Lower lobe of right lung (tissue), 2 donors: ENCODE measurements around the gene SLC36A1. TPM values are rescaled to one million over a fixed set of nuclear protein-coding genes. Genes with fewer than 3 reads are reported as not detected.

Experiments
- ATAC-seq, 2 donors: fragments of 200-7000 bp; cut with Tn5 transposase; one replicate each; pipeline ENCODE4 v1.9.1; 2020 to 2022; ENCODE audit warnings: mild to moderate bottlenecking in 2 of 2, moderate library complexity in 2 of 2
- DNase-seq: peaks from one replicate; pipeline ENCODE4 v3.0.0-alpha.2; 2020
- H3K27ac ChIP-seq: fragments of 200-600 bp; one replicate; pipeline ENCODE4 v1.8.0; 2022
- H3K27me3 ChIP-seq: fragments of 200-600 bp; one replicate; pipeline ENCODE4 v1.8.0; 2022; ENCODE audit warnings: low read depth
- H3K36me3 ChIP-seq: fragments of 200-600 bp; one replicate; pipeline ENCODE4 v1.8.0; 2022; ENCODE audit warnings: mild to moderate bottlenecking
- H3K4me1 ChIP-seq: fragments of 200-600 bp; one replicate; pipeline ENCODE4 v1.8.0; 2022
- H3K4me3 ChIP-seq: fragments of 200-600 bp; one replicate; pipeline ENCODE4 v1.8.0; 2022; ENCODE audit warnings: mild to moderate bottlenecking
- H3K9me3 ChIP-seq: fragments of 200-600 bp; one replicate; pipeline ENCODE4 v1.8.0; 2022
- intact Hi-C: fragments of 100-400 bp; cut with DNase I; formaldehyde crosslinking; loops from one replicate; pipeline ENCODE4 v1.11.0; 2022
- total RNA-seq: library from RNA; stranded (reverse); fragmentation: NEBNext Ultra II Directional; extraction: Animal tissue kit (Norgen Biotek cat#: 25700); gene quantifications from one replicate; pipeline ENCODE4 v1.2.1, GENCODE V29; 2021
- TF ChIP-seq, protein P1 (sequence below): fragments of 200-600 bp; IDR thresholded peaks from one replicate; pipeline ENCODE4 v1.8.0; 2022; ENCODE audit warnings: antibody characterized with exemption, mild to moderate bottlenecking
- donor health status: DM: no; HTN: yes; CAD: no; lungs with severe emphysema.

The SLC36A1 gene
- total RNA-seq, 1 donor from 2014 or later: 11.5 TPM

DNA sequence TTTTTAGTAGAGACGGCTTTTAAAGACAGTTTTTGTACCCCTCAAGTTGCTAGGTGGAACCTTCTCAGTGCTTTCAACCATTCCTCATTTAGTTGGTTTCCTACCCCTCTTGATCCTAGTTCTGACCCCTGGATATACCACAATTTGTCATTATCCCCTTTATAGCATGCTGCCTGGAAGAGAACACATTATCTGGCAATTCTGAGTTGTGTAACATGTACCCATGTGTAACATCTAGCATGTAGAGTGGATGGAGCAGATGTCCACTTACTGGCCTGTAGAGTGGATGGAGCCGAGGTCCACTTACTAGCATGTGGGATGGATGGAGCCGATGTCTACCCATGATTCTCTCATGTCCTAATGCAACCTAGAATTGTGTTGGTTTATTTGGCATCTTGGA is 7.5 kb downstream of the SLC36A1 start:
- H3K36me3 ChIP-seq: peaks cover 12% of the 10 kb centered on the region
- TF ChIP-seq, protein P1, sequence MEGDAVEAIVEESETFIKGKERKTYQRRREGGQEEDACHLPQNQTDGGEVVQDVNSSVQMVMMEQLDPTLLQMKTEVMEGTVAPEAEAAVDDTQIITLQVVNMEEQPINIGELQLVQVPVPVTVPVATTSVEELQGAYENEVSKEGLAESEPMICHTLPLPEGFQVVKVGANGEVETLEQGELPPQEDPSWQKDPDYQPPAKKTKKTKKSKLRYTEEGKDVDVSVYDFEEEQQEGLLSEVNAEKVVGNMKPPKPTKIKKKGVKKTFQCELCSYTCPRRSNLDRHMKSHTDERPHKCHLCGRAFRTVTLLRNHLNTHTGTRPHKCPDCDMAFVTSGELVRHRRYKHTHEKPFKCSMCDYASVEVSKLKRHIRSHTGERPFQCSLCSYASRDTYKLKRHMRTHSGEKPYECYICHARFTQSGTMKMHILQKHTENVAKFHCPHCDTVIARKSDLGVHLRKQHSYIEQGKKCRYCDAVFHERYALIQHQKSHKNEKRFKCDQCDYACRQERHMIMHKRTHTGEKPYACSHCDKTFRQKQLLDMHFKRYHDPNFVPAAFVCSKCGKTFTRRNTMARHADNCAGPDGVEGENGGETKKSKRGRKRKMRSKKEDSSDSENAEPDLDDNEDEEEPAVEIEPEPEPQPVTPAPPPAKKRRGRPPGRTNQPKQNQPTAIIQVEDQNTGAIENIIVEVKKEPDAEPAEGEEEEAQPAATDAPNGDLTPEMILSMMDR: no peak
- DNase-seq: no peak
- no peaks in the 10 kb centered on the region for H3K4me1 ChIP-seq
- H3K27ac ChIP-seq: no peak overlapping the region
- H3K27me3 ChIP-seq: no peaks in the 10 kb centered on the region
- no peak for ATAC-seq
- H3K9me3 ChIP-seq: no peaks in the 10 kb centered on the region
- intact Hi-C loops: no loop called here
- H3K4me3 ChIP-seq: no peak overlapping the region

DNA sequence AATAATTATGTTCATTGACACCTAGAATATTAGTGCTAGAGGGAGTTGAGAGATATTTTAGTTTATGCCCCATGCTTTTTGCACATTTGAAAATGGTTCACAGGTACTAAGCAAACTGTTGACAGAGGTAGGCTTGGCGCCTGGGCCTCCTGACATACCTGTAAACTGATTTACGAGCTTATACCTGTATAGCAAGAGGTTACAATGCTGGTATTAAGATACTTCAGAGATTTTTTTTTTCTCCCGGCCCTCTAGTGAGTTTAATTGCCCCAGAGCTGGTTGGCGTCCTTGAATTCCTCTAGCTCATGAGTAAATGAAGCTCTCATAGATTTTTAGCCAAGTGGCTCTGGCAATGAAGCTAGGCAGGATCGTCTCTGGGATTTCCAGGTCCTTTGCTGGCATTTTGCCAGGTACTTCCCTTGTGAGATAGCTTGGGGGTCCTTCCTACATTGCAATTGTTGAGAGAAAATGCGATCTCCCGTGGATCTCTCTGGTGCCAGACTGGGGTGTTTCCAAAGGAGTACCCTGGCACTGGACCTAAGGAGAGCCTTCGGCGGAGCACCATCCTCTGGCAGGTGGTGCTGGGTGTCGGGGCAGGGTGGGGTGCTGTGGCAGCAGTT is 9.0 kb downstream of the SLC36A1 start:
- H3K27me3 ChIP-seq: no peaks in the 10 kb centered on the region
- H3K4me1 ChIP-seq: no peaks in the 10 kb centered on the region
- intact Hi-C loops: no loop called here
- ATAC-seq (no peak), DNase-seq (no peak)
- no peak overlapping the region for H3K27ac ChIP-seq
- no peaks in the 10 kb centered on the region for H3K9me3 ChIP-seq
- TF ChIP-seq, protein P1: no peak
- no peak overlapping the region for H3K4me3 ChIP-seq
- peaks cover 12% of the 10 kb centered on the region for H3K36me3 ChIP-seq

DNA sequence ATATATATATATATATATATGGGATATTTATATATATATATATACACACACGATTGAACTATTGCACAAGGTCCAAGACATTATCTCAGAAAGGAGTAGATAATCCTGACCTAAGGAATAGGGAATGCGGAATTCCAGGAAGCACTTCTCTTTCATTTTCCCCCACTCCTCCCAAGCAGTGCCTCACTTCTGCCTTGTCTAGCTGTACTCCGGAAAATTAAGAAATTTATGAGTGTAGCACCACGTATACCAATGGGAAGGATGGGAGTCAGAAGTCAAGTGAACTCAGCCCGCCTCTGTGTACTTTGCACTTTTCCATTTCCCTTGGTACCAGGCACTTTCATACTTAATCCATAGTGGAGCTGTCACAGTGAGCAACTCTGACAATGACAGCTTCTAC is 10.9 kb downstream of the SLC36A1 start:
- intact Hi-C loops: no loop called here
- Histone ChIP-seq H3K27me3 (no peaks in the 10 kb centered on the region), H3K4me3 (no peak overlapping the region), H3K36me3 (peaks cover 12% of the 10 kb centered on the region), H3K4me1 (no peaks in the 10 kb centered on the region), H3K9me3 (no peaks in the 10 kb centered on the region), H3K27ac (no peak overlapping the region)
- ATAC-seq: no peak
- DNase-seq: no peak
- TF ChIP-seq, protein P1: no peak

DNA sequence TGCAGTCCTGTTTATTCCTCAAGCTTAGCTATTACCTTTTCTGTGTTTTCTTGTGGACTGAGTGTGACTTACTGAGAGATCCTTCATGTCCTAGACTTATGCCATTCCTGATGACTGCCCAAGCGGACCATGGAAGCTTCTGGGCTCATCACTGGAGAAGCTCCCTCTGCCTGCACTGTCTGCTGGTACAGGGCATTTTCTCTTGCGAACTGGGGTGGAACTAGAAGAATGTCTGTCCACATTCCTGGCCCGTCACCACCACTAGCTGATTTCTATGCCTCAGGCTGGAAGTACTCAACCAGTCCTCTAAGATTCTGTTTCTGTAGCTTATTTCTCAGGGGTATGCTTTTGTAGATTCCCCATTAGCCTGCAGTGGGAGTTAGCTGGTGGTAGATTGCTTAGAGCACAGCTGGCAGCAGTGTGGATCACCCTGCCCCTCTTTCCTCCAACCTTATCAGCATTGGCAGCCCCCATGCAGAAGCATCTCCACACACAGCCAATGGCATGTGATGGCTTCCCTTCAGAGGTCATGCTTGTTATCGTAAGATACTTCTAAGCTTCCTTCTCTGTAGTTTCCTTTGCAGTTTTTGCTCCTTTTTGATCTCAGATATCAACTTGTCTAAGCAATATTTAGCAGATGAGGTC is 12.4 kb downstream of the SLC36A1 start:
- no peaks in the 10 kb centered on the region for H3K9me3 ChIP-seq
- ATAC-seq: no peak
- no peaks in the 10 kb centered on the region for H3K27me3 ChIP-seq
- H3K4me3 ChIP-seq: no peak overlapping the region
- no peak for DNase-seq
- intact Hi-C loops: no loop called here
- peaks cover 25% of the 10 kb centered on the region for H3K36me3 ChIP-seq
- no peaks in the 10 kb centered on the region for H3K4me1 ChIP-seq
- no peak overlapping the region for H3K27ac ChIP-seq
- TF ChIP-seq, protein P1: no peak

DNA sequence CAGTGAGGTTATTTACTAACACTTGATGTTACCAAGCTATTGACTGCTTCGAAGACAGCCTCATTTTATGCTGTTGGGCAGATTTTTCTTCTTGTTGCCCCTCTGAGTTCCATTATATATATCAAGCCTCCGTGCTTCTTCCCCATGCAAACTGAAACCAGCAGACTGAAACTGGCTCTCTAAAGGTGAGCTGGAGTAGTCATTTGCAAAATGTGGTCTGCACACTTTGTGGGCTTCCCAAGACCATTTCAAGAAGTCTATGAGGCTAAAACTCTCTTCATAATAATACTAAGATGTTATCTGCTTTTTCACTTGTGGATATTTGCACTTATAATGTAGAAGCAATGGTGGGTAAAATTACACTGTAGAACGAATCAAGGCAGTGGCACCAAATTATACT is 13.9 kb downstream of the SLC36A1 start:
- no peaks in the 10 kb centered on the region for H3K9me3 ChIP-seq
- H3K27me3 ChIP-seq: no peaks in the 10 kb centered on the region
- no peak overlapping the region for H3K4me3 ChIP-seq
- TF ChIP-seq, protein P1: no peak
- intact Hi-C loops: no loop called here
- DNase-seq (no peak), ATAC-seq (no peak)
- no peaks in the 10 kb centered on the region for H3K4me1 ChIP-seq
- H3K36me3 ChIP-seq: peaks cover 37% of the 10 kb centered on the region
- H3K27ac ChIP-seq: no peak overlapping the region
